ENCODE measurements around the gene SLC39A1. TPM values are rescaled to one million over a fixed set of nuclear protein-coding genes. Genes with fewer than 3 reads are reported as not detected.

Gene SLC39A1
- total and polyA plus RNA-seq, 2 experiments from 2014 or later = 87.3 to 220 TPM

DNA sequence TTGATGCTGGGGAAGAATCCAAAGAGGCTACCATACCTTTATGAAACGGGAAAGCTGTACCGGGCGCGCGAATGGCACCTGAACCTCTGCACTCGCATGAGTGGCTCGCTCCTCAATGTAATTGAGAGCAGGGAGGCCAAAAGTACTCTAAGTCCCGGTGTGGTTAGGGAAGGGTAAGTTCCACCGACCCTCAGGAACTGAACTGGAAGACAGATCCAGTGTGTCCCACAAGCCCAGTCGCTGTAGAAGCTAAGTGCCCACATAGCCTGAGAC, 41.6 kb downstream of the SLC39A1 start (continued):
- TF ChIP-seq, protein P1, sequence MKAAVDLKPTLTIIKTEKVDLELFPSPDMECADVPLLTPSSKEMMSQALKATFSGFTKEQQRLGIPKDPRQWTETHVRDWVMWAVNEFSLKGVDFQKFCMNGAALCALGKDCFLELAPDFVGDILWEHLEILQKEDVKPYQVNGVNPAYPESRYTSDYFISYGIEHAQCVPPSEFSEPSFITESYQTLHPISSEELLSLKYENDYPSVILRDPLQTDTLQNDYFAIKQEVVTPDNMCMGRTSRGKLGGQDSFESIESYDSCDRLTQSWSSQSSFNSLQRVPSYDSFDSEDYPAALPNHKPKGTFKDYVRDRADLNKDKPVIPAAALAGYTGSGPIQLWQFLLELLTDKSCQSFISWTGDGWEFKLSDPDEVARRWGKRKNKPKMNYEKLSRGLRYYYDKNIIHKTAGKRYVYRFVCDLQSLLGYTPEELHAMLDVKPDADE (IDR thresholded peaks at IDR 0.05) = no peak
- TF ChIP-seq ZNF114 (CRISPR knock-in tag; IDR thresholded peaks at IDR 0.05) = no peak
- TF ChIP-seq EZH2phosphoT487 (IDR thresholded peaks at IDR 0.05; ENCODE audit: unreplicated experiment) = no peak

DNA sequence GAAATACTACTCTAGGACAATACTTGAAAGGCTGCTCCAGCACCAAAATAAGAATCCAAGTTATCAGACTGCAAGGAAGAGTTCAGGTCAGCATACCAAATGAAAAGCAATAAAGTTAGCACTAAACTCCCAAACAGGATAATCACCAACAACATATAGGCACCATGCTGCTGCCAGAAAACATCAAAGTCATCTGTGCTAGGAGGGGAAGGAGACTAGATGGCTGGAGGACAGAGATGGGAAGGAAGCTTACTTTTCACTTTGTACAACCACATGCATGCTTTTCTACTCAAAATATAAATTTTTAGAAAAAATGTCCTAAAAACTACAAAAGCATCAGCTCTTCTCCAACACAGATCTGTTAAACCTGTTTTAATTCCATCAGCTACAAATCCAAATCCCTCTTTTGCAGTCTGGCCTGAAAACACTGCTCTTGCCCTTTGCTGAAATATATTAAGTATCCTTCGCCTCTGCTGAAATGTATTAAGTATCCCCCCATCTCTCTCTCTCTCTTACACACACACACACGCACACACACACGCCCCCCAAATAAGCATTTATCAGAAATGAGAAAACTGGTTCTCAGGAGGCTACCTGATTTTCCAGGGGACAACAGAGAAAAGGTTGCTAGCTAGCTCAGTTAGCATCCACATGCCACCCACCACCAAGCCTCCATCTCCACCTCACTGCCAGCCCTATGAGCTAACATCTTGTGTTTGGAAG, 42.1 kb downstream of the SLC39A1 start:
- Histone ChIP-seq H3K27me3 (ENCODE audit: insufficient read depth) (no peaks in the 10 kb centered on the region), H3K36me3 (ENCODE audit: insufficient read depth) (no peaks in the 10 kb centered on the region; the same call in 1 of the 2 replicates), H3K4me1 (ENCODE audit: insufficient read depth) (peaks cover 18% of the 10 kb centered on the region), H4K20me1 (replicated peaks; ENCODE audit: insufficient read depth) (peaks cover 46% of the 10 kb centered on the region), H2AFZ (no peak overlapping the region), H3F3A (replicated peaks; ENCODE audit: low read depth) (peaks cover 13% of the 10 kb centered on the region; the same call in 1 of the 2 replicates), H3K4me2 (peak overlapping the region; percentile 92), H3K4me3 (peak overlapping the region; percentile 99), H3K27ac (ENCODE audit: low read depth) (peak overlapping the region; percentile 99), H3K79me2 (replicated peaks; ENCODE audit: insufficient read depth) (peaks cover 59% of the 10 kb centered on the region), H3K9me2 (ENCODE audit: insufficient read depth) (no peaks in the 10 kb centered on the region)
- Mint-ChIP-seq H3K27me3 (ENCODE audit: insufficient read depth, low read depth, poor library complexity) (peaks cover 16% of the 10 kb centered on the region), H3K36me3 (ENCODE audit: low read depth) (peaks cover 1% of the 10 kb centered on the region; the same call in 1 of the 3 replicates), H3K27ac (peak overlapping the region; percentile 96), H3K4me3 (peak overlapping the region; percentile 83), H3K4me1 (peaks cover 22% of the 10 kb centered on the region), H3K9me3 (no peaks in the 10 kb centered on the region; the same call in 2 of the 3 replicates)
- DNase-seq (ENCODE audit: low spot score) = no peak
- ATAC-seq = no peak
- TF ChIP-seq, protein P2, sequence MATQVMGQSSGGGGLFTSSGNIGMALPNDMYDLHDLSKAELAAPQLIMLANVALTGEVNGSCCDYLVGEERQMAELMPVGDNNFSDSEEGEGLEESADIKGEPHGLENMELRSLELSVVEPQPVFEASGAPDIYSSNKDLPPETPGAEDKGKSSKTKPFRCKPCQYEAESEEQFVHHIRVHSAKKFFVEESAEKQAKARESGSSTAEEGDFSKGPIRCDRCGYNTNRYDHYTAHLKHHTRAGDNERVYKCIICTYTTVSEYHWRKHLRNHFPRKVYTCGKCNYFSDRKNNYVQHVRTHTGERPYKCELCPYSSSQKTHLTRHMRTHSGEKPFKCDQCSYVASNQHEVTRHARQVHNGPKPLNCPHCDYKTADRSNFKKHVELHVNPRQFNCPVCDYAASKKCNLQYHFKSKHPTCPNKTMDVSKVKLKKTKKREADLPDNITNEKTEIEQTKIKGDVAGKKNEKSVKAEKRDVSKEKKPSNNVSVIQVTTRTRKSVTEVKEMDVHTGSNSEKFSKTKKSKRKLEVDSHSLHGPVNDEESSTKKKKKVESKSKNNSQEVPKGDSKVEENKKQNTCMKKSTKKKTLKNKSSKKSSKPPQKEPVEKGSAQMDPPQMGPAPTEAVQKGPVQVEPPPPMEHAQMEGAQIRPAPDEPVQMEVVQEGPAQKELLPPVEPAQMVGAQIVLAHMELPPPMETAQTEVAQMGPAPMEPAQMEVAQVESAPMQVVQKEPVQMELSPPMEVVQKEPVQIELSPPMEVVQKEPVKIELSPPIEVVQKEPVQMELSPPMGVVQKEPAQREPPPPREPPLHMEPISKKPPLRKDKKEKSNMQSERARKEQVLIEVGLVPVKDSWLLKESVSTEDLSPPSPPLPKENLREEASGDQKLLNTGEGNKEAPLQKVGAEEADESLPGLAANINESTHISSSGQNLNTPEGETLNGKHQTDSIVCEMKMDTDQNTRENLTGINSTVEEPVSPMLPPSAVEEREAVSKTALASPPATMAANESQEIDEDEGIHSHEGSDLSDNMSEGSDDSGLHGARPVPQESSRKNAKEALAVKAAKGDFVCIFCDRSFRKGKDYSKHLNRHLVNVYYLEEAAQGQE (IDR thresholded peaks at IDR 0.05; ENCODE audit: unreplicated experiment) = no peak
- TF ChIP-seq, protein P1 (IDR thresholded peaks at IDR 0.05) = no peak
- TF ChIP-seq STAT1 (IDR thresholded peaks at IDR 0.05; ENCODE audit: unreplicated experiment) (no peak), EZH2phosphoT487 (IDR thresholded peaks at IDR 0.05; ENCODE audit: unreplicated experiment) (no peak)
- TF ChIP-seq, protein P3, sequence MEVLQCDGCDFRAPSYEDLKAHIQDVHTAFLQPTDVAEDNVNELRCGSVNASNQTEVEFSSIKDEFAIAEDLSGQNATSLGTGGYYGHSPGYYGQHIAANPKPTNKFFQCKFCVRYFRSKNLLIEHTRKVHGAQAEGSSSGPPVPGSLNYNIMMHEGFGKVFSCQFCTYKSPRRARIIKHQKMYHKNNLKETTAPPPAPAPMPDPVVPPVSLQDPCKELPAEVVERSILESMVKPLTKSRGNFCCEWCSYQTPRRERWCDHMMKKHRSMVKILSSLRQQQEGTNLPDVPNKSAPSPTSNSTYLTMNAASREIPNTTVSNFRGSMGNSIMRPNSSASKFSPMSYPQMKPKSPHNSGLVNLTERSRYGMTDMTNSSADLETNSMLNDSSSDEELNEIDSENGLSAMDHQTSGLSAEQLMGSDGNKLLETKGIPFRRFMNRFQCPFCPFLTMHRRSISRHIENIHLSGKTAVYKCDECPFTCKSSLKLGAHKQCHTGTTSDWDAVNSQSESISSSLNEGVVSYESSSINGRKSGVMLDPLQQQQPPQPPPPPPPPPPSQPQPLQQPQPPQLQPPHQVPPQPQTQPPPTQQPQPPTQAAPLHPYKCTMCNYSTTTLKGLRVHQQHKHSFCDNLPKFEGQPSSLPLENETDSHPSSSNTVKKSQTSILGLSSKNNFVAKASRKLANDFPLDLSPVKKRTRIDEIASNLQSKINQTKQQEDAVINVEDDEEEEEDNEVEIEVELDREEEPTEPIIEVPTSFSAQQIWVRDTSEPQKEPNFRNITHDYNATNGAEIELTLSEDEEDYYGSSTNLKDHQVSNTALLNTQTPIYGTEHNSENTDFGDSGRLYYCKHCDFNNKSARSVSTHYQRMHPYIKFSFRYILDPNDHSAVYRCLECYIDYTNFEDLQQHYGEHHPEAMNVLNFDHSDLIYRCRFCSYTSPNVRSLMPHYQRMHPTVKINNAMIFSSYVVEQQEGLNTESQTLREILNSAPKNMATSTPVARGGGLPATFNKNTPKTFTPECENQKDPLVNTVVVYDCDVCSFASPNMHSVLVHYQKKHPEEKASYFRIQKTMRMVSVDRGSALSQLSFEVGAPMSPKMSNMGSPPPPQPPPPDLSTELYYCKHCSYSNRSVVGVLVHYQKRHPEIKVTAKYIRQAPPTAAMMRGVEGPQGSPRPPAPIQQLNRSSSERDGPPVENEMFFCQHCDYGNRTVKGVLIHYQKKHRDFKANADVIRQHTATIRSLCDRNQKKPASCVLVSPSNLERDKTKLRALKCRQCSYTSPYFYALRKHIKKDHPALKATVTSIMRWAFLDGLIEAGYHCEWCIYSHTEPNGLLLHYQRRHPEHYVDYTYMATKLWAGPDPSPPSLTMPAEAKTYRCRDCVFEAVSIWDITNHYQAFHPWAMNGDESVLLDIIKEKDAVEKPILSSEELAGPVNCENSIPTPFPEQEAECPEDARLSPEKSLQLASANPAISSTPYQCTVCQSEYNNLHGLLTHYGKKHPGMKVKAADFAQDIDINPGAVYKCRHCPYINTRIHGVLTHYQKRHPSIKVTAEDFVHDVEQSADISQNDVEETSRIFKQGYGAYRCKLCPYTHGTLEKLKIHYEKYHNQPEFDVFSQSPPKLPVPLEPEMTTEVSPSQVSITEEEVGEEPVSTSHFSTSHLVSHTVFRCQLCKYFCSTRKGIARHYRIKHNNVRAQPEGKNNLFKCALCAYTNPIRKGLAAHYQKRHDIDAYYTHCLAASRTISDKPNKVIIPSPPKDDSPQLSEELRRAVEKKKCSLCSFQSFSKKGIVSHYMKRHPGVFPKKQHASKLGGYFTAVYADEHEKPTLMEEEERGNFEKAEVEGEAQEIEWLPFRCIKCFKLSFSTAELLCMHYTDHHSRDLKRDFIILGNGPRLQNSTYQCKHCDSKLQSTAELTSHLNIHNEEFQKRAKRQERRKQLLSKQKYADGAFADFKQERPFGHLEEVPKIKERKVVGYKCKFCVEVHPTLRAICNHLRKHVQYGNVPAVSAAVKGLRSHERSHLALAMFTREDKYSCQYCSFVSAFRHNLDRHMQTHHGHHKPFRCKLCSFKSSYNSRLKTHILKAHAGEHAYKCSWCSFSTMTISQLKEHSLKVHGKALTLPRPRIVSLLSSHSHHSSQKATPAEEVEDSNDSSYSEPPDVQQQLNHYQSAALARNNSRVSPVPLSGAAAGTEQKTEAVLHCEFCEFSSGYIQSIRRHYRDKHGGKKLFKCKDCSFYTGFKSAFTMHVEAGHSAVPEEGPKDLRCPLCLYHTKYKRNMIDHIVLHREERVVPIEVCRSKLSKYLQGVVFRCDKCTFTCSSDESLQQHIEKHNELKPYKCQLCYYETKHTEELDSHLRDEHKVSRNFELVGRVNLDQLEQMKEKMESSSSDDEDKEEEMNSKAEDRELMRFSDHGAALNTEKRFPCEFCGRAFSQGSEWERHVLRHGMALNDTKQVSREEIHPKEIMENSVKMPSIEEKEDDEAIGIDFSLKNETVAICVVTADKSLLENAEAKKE (CRISPR knock-in tag; IDR thresholded peaks at IDR 0.05) = no peak
